Calu3 (cell line): ENCODE data around the gene PAK1. TPM values are rescaled to one million over a fixed set of nuclear protein-coding genes. Genes with fewer than 3 reads are reported as not detected.

Source experiments
- BruUV-seq: library from RNA; stranded (reverse); fragments of 400-500 nt; replicated peaks from 2 replicates; lab custom pipeline; 2021; lab: Mats Ljungman, UMichigan
- CTCF ChIA-PET: fragments of 300-600 bp; sonication (Branson Sonifier 250); formaldehyde crosslinking; loops from one replicate; lab custom pipeline; 2022; ENCODE audit warnings: antibody characterized with exemption; lab: Charles Lee
- DNase-seq: peaks from one replicate; pipeline ENCODE4 v3.0.0; 2022
- H3K27ac Mint-ChIP-seq: one replicate; pipeline ENCODE4 v1.8.0; 2022; ENCODE audit warnings: mixed read lengths; ENCODE audit not compliant: unreplicated experiment
- H3K27me3 Mint-ChIP-seq: one replicate; pipeline ENCODE4 v1.8.0; 2022; ENCODE audit warnings: mixed read lengths; ENCODE audit not compliant: unreplicated experiment
- H3K36me3 Mint-ChIP-seq: one replicate; pipeline ENCODE4 v1.8.0; 2022; ENCODE audit warnings: mild to moderate bottlenecking, moderate library complexity, mixed read lengths; ENCODE audit not compliant: insufficient read depth, unreplicated experiment
- H3K4me1 Mint-ChIP-seq: one replicate; pipeline ENCODE4 v1.8.0; 2022; ENCODE audit warnings: mild to moderate bottlenecking, low read depth, mixed read lengths; ENCODE audit not compliant: unreplicated experiment
- H3K4me3 Mint-ChIP-seq: one replicate; pipeline ENCODE4 v1.8.0; 2022; ENCODE audit warnings: mild to moderate bottlenecking, low read depth, moderate library complexity, mixed read lengths; ENCODE audit not compliant: unreplicated experiment
- H3K9me3 Mint-ChIP-seq: one replicate; pipeline ENCODE4 v1.8.0; 2022; ENCODE audit warnings: low read depth, mixed read lengths; ENCODE audit not compliant: unreplicated experiment
- CTCF ChIP-seq: fragments of 200-600 bp; IDR thresholded peaks from one replicate; pipeline ENCODE4 v1.8.0; 2022; ENCODE audit warnings: antibody characterized with exemption; ENCODE audit not compliant: unreplicated experiment
- intact Hi-C: fragments of 100-400 bp; cut with micrococcal nuclease; formaldehyde crosslinking; loops from one replicate; pipeline ENCODE4 v1.10.0; 2022; ENCODE audit not compliant: unreplicated experiment
- total RNA-seq: library from RNA; stranded (reverse); gene quantifications from 2 replicates; pipeline ENCODE4 v1.2.3, GENCODE V29; 2022

Gene PAK1
- total RNA-seq, 1 experiment from 2014 or later: 58.5 TPM

- Mint-ChIP-seq H3K36me3 (no peaks in the 10 kb centered on the region), H3K4me3 (no peak overlapping the region), H3K27ac (no peak overlapping the region), H3K9me3 (no peaks in the 10 kb centered on the region), H3K27me3 (no peaks in the 10 kb centered on the region), H3K4me1 (peaks cover 26% of the 10 kb centered on the region)
- TF ChIP-seq CTCF: no peak
- no peak for DNase-seq
- intact Hi-C loops: no loop called here
- BruUV-seq: no TSS peak
- CTCF ChIA-PET: no interaction called here
Observed at GRCh38 chr11:77448269-77448668, 25.6 kb downstream of the PAK1 start.

- DNase-seq: no peak
- Mint-ChIP-seq H3K27ac (no peak overlapping the region), H3K36me3 (no peaks in the 10 kb centered on the region), H3K9me3 (no peaks in the 10 kb centered on the region), H3K4me1 (peaks cover 26% of the 10 kb centered on the region), H3K27me3 (no peaks in the 10 kb centered on the region), H3K4me3 (no peak overlapping the region)
- CTCF ChIA-PET: interaction anchor here (0.6 to 2.1 kb wide), 5 partner anchors 11 to 690 kb away, joined by 3 to 5 read pairs (median 4); no protein-coding TSS in a partner anchor
- intact Hi-C loops: no loop called here
- TF ChIP-seq CTCF: no peak
- no TSS peak for BruUV-seq
Observed at GRCh38 chr11:77446911-77447629, 26.8 kb downstream of the PAK1 start.

- Mint-ChIP-seq H3K4me3 (no peak overlapping the region), H3K9me3 (no peaks in the 10 kb centered on the region), H3K36me3 (no peaks in the 10 kb centered on the region), H3K4me1 (peaks cover 26% of the 10 kb centered on the region), H3K27me3 (no peaks in the 10 kb centered on the region), H3K27ac (no peak overlapping the region)
- no TSS peak for BruUV-seq
- no peak for DNase-seq
- intact Hi-C loops: no loop called here
- TF ChIP-seq CTCF: no peak
- CTCF ChIA-PET: no interaction called here
Observed at GRCh38 chr11:77444261-77444660, 29.6 kb downstream of the PAK1 start.

GRCh38 chr11:77442394-77443053, 31.4 kb downstream of the PAK1 start:
- H3K36me3 Mint-ChIP-seq: no peaks in the 10 kb centered on the region
- no TSS peak for BruUV-seq
- H3K4me1 Mint-ChIP-seq: peaks cover 26% of the 10 kb centered on the region
- intact Hi-C loops: no loop called here
- H3K27ac Mint-ChIP-seq: no peak overlapping the region
- H3K9me3 Mint-ChIP-seq: no peaks in the 10 kb centered on the region
- CTCF ChIA-PET: no interaction called here
- DNase-seq: no peak
- H3K27me3 Mint-ChIP-seq: no peaks in the 10 kb centered on the region
- TF ChIP-seq CTCF: no peak
- H3K4me3 Mint-ChIP-seq: no peak overlapping the region
